Upper lobe of left lung (tissue), 4 donors: ENCODE measurements around the gene CD1B.

ENCODE experiments used
- CTCF ChIP-seq, 6 experiments: fragments of 450-650 bp in 4 of 6; fragments of 200-600 bp in 2 of 6; sonication (generic) in 2 of 6; IDR thresholded peaks; one replicate each; pipeline ENCODE4 v1.5.1; 2016 to 2019; ENCODE audit warnings: antibody characterized with exemption in 6 of 6
- EP300 ChIP-seq, 4 donors: sonication (generic); formaldehyde crosslinking; IDR thresholded peaks; one replicate each; pipeline ENCODE4 v1.5.1; 2017; ENCODE audit warnings: antibody characterized with exemption in 4 of 4, control low read depth in 2 of 4
- POLR2A ChIP-seq, 4 donors: fragments of 450-650 bp; IDR thresholded peaks; one replicate each; pipeline ENCODE4 v1.5.1; 2016 to 2017; ENCODE audit warnings: antibody characterized with exemption in 4 of 4, mild to moderate bottlenecking in 2 of 4
- POLR2AphosphoS5 ChIP-seq, 2 donors: sonication (generic); formaldehyde crosslinking; IDR thresholded peaks; one replicate each; pipeline ENCODE4 v1.5.1; 2017; ENCODE audit warnings: antibody characterized with exemption in 2 of 2

- TF ChIP-seq CTCF (IDR thresholded peaks at IDR 0.05): no peak
- TF ChIP-seq EP300 (IDR thresholded peaks at IDR 0.05): no peak
- no peak for TF ChIP-seq POLR2A (IDR thresholded peaks at IDR 0.05)
- TF ChIP-seq POLR2AphosphoS5 (IDR thresholded peaks at IDR 0.05): no peak
Measured at GRCh38 chr1:158328426-158328825, 2.9 kb downstream of the CD1B start.
